OCI-LY7 (cell line): Measurements from ENCODE around the gene WWOX. TPM values are rescaled to one million over a fixed set of nuclear protein-coding genes. Genes with fewer than 3 reads are reported as not detected.

Experiments used
- BruUV-seq: library from RNA; stranded (reverse); fragments of 400-500 nt; replicated peaks from 2 replicates; lab custom pipeline; 2021; lab: Mats Ljungman, UMichigan
- CTCF ChIA-PET: fragments of 300-600 bp; sonication (Branson Sonifier 250); formaldehyde crosslinking; loops from one replicate; lab custom pipeline; 2022; ENCODE audit warnings: antibody characterized with exemption; ENCODE audit not compliant: unreplicated experiment; lab: Charles Lee
- POLR2A ChIA-PET: fragments of 300-600 bp; sonication (Branson Sonifier 250); formaldehyde crosslinking; loops from one replicate; lab custom pipeline; 2022; ENCODE audit warnings: antibody characterized with exemption; lab: Charles Lee
- DNase-seq: peaks from one replicate; pipeline ENCODE4 v3.0.0-alpha.2; 2015; ENCODE audit warnings: low spot score
- H2AFZ ChIP-seq: fragments of 200-600 bp; sonication (generic), shearing (Covaris generic); 2 replicates; pipeline ENCODE4 v1.6.1; 2014; ENCODE audit warnings: mild to moderate bottlenecking, antibody characterized with exemption, low read length, moderate library complexity
- H3K27ac ChIP-seq: fragments of 200-600 bp; sonication (generic); 2 replicates; pipeline ENCODE4 v1.5.1; 2014; ENCODE audit warnings: mixed run types, low read depth, mild to moderate bottlenecking, moderate library complexity, low read length, inconsistent platforms; ENCODE audit not compliant: poor library complexity, severe bottlenecking
- H3K36me3 ChIP-seq: fragments of 200-600 bp; sonication (generic); 2 replicates; pipeline ENCODE4 v1.6.1; 2014; ENCODE audit warnings: mild to moderate bottlenecking, antibody characterized with exemption, low read length, moderate library complexity, mixed read lengths; ENCODE audit not compliant: insufficient read depth
- H3K4me1 ChIP-seq: fragments of 200-600 bp; sonication (generic); 2 replicates; pipeline ENCODE4 v1.5.1; 2014; ENCODE audit warnings: mild to moderate bottlenecking, low read length; ENCODE audit not compliant: insufficient read depth, poor library complexity, severe bottlenecking
- H3K4me2 ChIP-seq: fragments of 200-600 bp; sonication (generic); 2 replicates; pipeline ENCODE4 v1.6.1; 2014; ENCODE audit warnings: mild to moderate bottlenecking, low read length
- H3K4me3 ChIP-seq: fragments of 200-600 bp; sonication (generic); 2 replicates; pipeline ENCODE4 v1.5.1; 2014; ENCODE audit warnings: mild to moderate bottlenecking, low read depth, low read length; ENCODE audit not compliant: poor library complexity, severe bottlenecking
- H3K79me2 ChIP-seq: fragments of 200-600 bp; sonication (generic); 2 replicates; pipeline ENCODE4 v1.6.1; 2016; ENCODE audit warnings: low read depth, mild to moderate bottlenecking, low read length, moderate library complexity, mixed read lengths; ENCODE audit not compliant: insufficient read depth
- H3K9me2 ChIP-seq: fragments of 200-600 bp; sonication (generic); 2 replicates; pipeline ENCODE4 v1.6.1; 2016; ENCODE audit warnings: mild to moderate bottlenecking, low read length, mixed read lengths; ENCODE audit not compliant: insufficient read depth
- H3K9me3 ChIP-seq: fragments of 200-600 bp; sonication (generic); 2 replicates; pipeline ENCODE4 v1.6.1; 2014; ENCODE audit warnings: mild to moderate bottlenecking, mixed run types, low read length, mixed read lengths
- H4K20me1 ChIP-seq: fragments of 200-600 bp; sonication (generic); 2 replicates; pipeline ENCODE4 v1.6.1; 2014; ENCODE audit warnings: mild to moderate bottlenecking, antibody characterized with exemption, low read length, moderate library complexity, mixed read lengths; ENCODE audit not compliant: insufficient read depth
- CTCF ChIP-seq: fragments of 200-600 bp; sonication (generic); conservative IDR thresholded peaks from 2 replicates; pipeline ENCODE4 v1.5.1; 2014; ENCODE audit warnings: mild to moderate bottlenecking, antibody characterized with exemption, low read length, moderate library complexity, mixed read lengths
- EZH2phosphoT487 ChIP-seq: fragments of 200-600 bp; sonication (generic); IDR thresholded peaks from 2 replicates; pipeline ENCODE4 v1.6.1; 2018; ENCODE audit warnings: low read depth, borderline replicate concordance, mild to moderate bottlenecking, mixed run types, antibody characterized with exemption, low read length, moderate library complexity, mixed read lengths
- intact Hi-C: fragments of 100-400 bp; cut with micrococcal nuclease; formaldehyde crosslinking; loops from one replicate; pipeline ENCODE4 v1.10.0; 2022; ENCODE audit not compliant: unreplicated experiment
- total RNA-seq, 2 experiments: library from RNA; depleted of rRNA in 1 of 2; stranded (reverse); fragments of >200 nt in 1 of 2; shearing (Covaris generic) in 1 of 2; gene quantifications; 2 replicates each; pipeline ENCODE4 v1.2.3, GENCODE V29; 2014 to 2022

Gene WWOX
- total RNA-seq, 2 experiments from 2014 or later = 40.2 to 47.6 TPM

- Histone ChIP-seq H3K36me3 (no peaks in the 10 kb centered on the region), H3K9me2 (no peaks in the 10 kb centered on the region), H3K79me2 (no peaks in the 10 kb centered on the region), H3K9me3 (no peaks in the 10 kb centered on the region), H2AFZ (no peak overlapping the region), H3K4me1 (no peaks in the 10 kb centered on the region), H4K20me1 (no peaks in the 10 kb centered on the region), H3K27ac (no peak overlapping the region), H3K4me3 (no peak overlapping the region), H3K4me2 (no peak overlapping the region)
- intact Hi-C loops = no loop called here
- no peak for DNase-seq
- no TSS peak for BruUV-seq
- no peak for TF ChIP-seq EZH2phosphoT487
- TF ChIP-seq CTCF = no peak
- ChIA-PET CTCF (no interaction called here), POLR2A (interaction anchor here (0.6 kb wide), 1 partner anchor 98 kb away, joined by 9 read pairs; no protein-coding TSS in a partner anchor)
Observed at GRCh38 chr16:78252757-78253156, 153.3 kb downstream of the WWOX start.

- H2AFZ ChIP-seq = no peak overlapping the region
- no TSS peak for BruUV-seq
- no peaks in the 10 kb centered on the region for H3K36me3 ChIP-seq
- ChIA-PET CTCF (no interaction called here), POLR2A (interaction anchor here (0.6 kb wide), 1 partner anchor 57 kb away, joined by 3 read pairs; no protein-coding TSS in a partner anchor)
- no peaks in the 10 kb centered on the region for H3K9me3 ChIP-seq
- no peaks in the 10 kb centered on the region for H3K4me1 ChIP-seq
- no peaks in the 10 kb centered on the region for H3K9me2 ChIP-seq
- H3K4me2 ChIP-seq = no peak overlapping the region
- no peaks in the 10 kb centered on the region for H4K20me1 ChIP-seq
- H3K4me3 ChIP-seq = no peak overlapping the region
- DNase-seq = no peak
- TF ChIP-seq EZH2phosphoT487 (no peak), CTCF (no peak)
- no peak overlapping the region for H3K27ac ChIP-seq
- intact Hi-C loops = no loop called here
- H3K79me2 ChIP-seq = no peaks in the 10 kb centered on the region
Observed at GRCh38 chr16:78254841-78255240, 155.4 kb downstream of the WWOX start.

GRCh38 chr16:78256686-78257375 lies 157.4 kb downstream of the WWOX start:
- H2AFZ ChIP-seq = no peak overlapping the region
- TF ChIP-seq EZH2phosphoT487 (no peak), CTCF (no peak)
- no peaks in the 10 kb centered on the region for H3K79me2 ChIP-seq
- intact Hi-C loops = no loop called here
- no peaks in the 10 kb centered on the region for H3K36me3 ChIP-seq
- H3K9me3 ChIP-seq = no peaks in the 10 kb centered on the region
- H3K9me2 ChIP-seq = no peaks in the 10 kb centered on the region
- ChIA-PET POLR2A (no interaction called here), CTCF (no interaction called here)
- no TSS peak for BruUV-seq
- DNase-seq = no peak
- no peak overlapping the region for H3K4me2 ChIP-seq
- H4K20me1 ChIP-seq = no peaks in the 10 kb centered on the region
- no peaks in the 10 kb centered on the region for H3K4me1 ChIP-seq
- no peak overlapping the region for H3K27ac ChIP-seq
- no peak overlapping the region for H3K4me3 ChIP-seq
